SH-SY5Y (cell line): ENCODE data around the gene TAF13.

Experiments
- GATA2 ChIP-seq: IDR thresholded peaks from 2 replicates; pipeline ENCODE4 v1.6.1; 2011; ENCODE audit warnings: mild to moderate bottlenecking, low read depth, low read length
- GATA3 ChIP-seq: IDR thresholded peaks from 2 replicates; pipeline ENCODE4 v1.6.1; 2011; ENCODE audit warnings: low read depth, mild to moderate bottlenecking, low read length, moderate library complexity

GRCh38 chr1:109113590-109114341 lies 38.0 kb upstream of the TAF13 start, which contains the start of gene ELAPOR1:
- TF ChIP-seq GATA2 (no peak), GATA3 (no peak)
